WTC11 (cell line): ENCODE data around the gene GANAB.

Experiments
- ELF4 ChIP-seq: sonication (generic); formaldehyde crosslinking; IDR thresholded peaks from 2 replicates; pipeline ENCODE4 v1.8.1; 2022; ENCODE audit warnings: low read depth, mild to moderate bottlenecking, moderate library complexity, missing genetic modification reagents
- TCF7 ChIP-seq: sonication (generic); formaldehyde crosslinking; IDR thresholded peaks from 2 replicates; pipeline ENCODE4 v1.8.0; 2022; ENCODE audit warnings: mild to moderate bottlenecking, low read depth, missing genetic modification reagents, moderate library complexity
- ZNF219 ChIP-seq: sonication (generic); formaldehyde crosslinking; IDR thresholded peaks from 2 replicates; pipeline ENCODE4 v1.8.0; 2023; ENCODE audit warnings: missing genetic modification reagents, mild to moderate bottlenecking, borderline replicate concordance
- ZNF423 ChIP-seq: fragments of 250-450 bp; sonication (Bioruptor Pico); IDR thresholded peaks from 2 replicates; pipeline ENCODE4 v2.1.2; 2022; ENCODE audit warnings: mild to moderate bottlenecking, moderate library complexity
- TF ChIP-seq, protein P1 (sequence below): sonication (generic); formaldehyde crosslinking; IDR thresholded peaks from 2 replicates; pipeline ENCODE4 v1.8.0; 2022; ENCODE audit warnings: mild to moderate bottlenecking, missing genetic modification reagents
- TF ChIP-seq, protein P2 (sequence below): fragments of 200-600 bp; IDR thresholded peaks from 2 replicates; pipeline ENCODE4 v1.8.0; 2022; ENCODE audit warnings: antibody characterized with exemption
- TF ChIP-seq, protein P3 (sequence below): sonication (generic); formaldehyde crosslinking; conservative IDR thresholded peaks from 2 replicates; pipeline ENCODE4 v1.8.1; 2022; ENCODE audit warnings: mild to moderate bottlenecking, missing genetic modification reagents
- TF ChIP-seq, protein P4 (sequence below): sonication (generic); formaldehyde crosslinking; IDR thresholded peaks from 2 replicates; pipeline ENCODE4 v1.8.1; 2023; ENCODE audit warnings: mild to moderate bottlenecking, missing genetic modification reagents
- TF ChIP-seq, protein P5 (sequence below): sonication (generic); formaldehyde crosslinking; IDR thresholded peaks from 2 replicates; pipeline ENCODE4 v1.8.1; 2023; ENCODE audit warnings: mild to moderate bottlenecking, missing genetic modification reagents, moderate library complexity
- TF ChIP-seq, protein P6 (sequence below): sonication (generic); formaldehyde crosslinking; IDR thresholded peaks from 2 replicates; pipeline ENCODE4 v1.8.1; 2022; ENCODE audit warnings: low read depth, missing genetic modification reagents, borderline replicate concordance

DNA sequence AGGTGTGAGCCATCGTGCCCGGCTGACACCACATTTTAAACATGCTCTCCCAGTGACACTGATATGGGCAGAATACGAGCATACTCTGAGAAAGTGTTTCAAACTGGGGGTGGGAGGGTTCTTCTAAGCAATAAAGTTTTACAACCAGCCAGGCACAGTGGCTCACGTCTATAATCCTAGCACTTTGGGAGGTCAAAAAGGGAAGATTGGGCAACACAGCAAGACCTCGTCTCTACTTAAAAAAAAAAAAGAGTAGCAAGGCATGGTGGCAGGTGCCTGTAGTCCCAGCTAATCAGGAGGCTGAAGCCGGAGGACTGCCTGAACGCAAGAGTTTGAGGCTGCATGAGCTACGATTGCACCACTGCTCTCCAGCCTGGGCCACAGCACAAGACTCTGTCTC lies 2.2 kb downstream of the GANAB start:
- TF ChIP-seq ELF4 (CRISPR knock-in tag) (no peak), TCF7 (CRISPR knock-in tag) (no peak), ZNF423 (no peak), ZNF219 (CRISPR knock-in tag) (no peak)
- TF ChIP-seq, protein P1, sequence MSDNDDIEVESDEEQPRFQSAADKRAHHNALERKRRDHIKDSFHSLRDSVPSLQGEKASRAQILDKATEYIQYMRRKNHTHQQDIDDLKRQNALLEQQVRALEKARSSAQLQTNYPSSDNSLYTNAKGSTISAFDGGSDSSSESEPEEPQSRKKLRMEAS (CRISPR knock-in tag), result no peak
- TF ChIP-seq, protein P2, sequence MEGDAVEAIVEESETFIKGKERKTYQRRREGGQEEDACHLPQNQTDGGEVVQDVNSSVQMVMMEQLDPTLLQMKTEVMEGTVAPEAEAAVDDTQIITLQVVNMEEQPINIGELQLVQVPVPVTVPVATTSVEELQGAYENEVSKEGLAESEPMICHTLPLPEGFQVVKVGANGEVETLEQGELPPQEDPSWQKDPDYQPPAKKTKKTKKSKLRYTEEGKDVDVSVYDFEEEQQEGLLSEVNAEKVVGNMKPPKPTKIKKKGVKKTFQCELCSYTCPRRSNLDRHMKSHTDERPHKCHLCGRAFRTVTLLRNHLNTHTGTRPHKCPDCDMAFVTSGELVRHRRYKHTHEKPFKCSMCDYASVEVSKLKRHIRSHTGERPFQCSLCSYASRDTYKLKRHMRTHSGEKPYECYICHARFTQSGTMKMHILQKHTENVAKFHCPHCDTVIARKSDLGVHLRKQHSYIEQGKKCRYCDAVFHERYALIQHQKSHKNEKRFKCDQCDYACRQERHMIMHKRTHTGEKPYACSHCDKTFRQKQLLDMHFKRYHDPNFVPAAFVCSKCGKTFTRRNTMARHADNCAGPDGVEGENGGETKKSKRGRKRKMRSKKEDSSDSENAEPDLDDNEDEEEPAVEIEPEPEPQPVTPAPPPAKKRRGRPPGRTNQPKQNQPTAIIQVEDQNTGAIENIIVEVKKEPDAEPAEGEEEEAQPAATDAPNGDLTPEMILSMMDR, result no peak
- TF ChIP-seq, protein P3, sequence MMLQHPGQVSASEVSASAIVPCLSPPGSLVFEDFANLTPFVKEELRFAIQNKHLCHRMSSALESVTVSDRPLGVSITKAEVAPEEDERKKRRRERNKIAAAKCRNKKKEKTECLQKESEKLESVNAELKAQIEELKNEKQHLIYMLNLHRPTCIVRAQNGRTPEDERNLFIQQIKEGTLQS, result no peak
- TF ChIP-seq, protein P4, sequence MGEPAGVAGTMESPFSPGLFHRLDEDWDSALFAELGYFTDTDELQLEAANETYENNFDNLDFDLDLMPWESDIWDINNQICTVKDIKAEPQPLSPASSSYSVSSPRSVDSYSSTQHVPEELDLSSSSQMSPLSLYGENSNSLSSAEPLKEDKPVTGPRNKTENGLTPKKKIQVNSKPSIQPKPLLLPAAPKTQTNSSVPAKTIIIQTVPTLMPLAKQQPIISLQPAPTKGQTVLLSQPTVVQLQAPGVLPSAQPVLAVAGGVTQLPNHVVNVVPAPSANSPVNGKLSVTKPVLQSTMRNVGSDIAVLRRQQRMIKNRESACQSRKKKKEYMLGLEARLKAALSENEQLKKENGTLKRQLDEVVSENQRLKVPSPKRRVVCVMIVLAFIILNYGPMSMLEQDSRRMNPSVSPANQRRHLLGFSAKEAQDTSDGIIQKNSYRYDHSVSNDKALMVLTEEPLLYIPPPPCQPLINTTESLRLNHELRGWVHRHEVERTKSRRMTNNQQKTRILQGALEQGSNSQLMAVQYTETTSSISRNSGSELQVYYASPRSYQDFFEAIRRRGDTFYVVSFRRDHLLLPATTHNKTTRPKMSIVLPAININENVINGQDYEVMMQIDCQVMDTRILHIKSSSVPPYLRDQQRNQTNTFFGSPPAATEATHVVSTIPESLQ (CRISPR knock-in tag), result no peak
- TF ChIP-seq, protein P5, sequence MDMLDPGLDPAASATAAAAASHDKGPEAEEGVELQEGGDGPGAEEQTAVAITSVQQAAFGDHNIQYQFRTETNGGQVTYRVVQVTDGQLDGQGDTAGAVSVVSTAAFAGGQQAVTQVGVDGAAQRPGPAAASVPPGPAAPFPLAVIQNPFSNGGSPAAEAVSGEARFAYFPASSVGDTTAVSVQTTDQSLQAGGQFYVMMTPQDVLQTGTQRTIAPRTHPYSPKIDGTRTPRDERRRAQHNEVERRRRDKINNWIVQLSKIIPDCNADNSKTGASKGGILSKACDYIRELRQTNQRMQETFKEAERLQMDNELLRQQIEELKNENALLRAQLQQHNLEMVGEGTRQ, result no peak
- TF ChIP-seq, protein P6, sequence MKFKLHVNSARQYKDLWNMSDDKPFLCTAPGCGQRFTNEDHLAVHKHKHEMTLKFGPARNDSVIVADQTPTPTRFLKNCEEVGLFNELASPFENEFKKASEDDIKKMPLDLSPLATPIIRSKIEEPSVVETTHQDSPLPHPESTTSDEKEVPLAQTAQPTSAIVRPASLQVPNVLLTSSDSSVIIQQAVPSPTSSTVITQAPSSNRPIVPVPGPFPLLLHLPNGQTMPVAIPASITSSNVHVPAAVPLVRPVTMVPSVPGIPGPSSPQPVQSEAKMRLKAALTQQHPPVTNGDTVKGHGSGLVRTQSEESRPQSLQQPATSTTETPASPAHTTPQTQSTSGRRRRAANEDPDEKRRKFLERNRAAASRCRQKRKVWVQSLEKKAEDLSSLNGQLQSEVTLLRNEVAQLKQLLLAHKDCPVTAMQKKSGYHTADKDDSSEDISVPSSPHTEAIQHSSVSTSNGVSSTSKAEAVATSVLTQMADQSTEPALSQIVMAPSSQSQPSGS (CRISPR knock-in tag), result no peak
